GM18507 (cell line): ENCODE results near the gene CHKA.

Experiments
- DNase-seq: peaks from one replicate; pipeline ENCODE4 v3.0.0; 2011; ENCODE audit warnings: low read depth; ENCODE audit not compliant: insufficient read length; ENCODE audit errors: extremely low spot score
- FAIRE-seq: peaks from 2 replicates; lab custom pipeline; 2011; peaks lifted over from hg19 to GRCh38; lab: Jason Lieb, UNC

CHKA gene

DNA sequence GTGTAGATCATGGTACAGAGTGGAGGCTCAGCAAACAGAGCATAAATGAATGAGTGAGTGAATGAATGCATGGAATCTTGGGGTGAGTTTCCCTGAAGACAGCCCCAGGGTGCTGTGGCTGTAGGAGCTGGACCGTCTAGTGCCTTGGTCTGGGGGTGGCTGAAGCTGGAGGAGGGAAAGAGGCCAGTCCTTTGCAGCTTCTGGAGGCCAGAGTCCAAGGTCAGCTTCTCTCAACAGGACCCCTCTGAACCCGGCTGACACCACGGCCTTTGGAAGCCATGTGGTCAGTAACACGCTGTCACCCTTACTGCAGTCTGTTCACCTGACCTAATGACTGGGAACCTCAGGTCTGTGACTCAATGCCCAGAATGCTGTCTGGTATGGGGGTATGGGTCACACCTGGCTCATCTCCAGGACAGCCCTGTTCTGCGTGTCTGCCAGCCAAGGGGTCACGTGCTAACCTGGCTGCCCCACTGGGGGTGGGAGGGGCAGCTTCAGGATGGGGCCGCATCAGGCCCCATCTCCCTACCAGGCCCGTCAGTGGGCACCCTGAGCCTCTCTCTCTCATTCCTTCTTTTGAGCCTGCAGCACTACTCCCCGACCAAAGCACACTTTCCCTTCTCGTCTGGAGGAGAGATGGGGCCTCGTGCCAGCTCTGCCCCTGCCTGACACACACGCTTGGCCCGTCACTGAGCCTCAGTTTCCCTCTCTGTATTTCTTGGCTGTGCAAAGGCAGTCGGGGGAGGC is 24.1 kb upstream of the CHKA start:
- FAIRE-seq (no peak), DNase-seq (no peak)

DNA sequence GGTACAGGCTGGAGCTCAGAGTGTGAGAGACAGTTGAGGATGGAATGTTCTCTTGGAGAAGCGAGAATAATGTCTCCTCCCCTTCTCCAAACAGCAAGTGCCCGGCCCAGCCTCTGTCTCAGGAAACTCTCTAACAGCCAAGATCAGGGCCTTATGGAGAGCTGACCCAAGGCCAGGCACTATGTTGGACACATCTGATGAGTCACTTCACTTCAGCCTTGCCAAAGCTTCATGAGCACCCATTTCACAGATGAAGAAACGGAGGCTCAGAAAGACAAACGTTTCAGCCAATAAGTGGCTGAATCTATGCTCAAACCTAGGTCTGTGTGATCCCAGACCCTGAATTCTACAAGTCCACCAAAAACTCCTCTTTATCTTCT is 22.1 kb upstream of the CHKA start:
- no peak for FAIRE-seq
- DNase-seq: no peak

DNA sequence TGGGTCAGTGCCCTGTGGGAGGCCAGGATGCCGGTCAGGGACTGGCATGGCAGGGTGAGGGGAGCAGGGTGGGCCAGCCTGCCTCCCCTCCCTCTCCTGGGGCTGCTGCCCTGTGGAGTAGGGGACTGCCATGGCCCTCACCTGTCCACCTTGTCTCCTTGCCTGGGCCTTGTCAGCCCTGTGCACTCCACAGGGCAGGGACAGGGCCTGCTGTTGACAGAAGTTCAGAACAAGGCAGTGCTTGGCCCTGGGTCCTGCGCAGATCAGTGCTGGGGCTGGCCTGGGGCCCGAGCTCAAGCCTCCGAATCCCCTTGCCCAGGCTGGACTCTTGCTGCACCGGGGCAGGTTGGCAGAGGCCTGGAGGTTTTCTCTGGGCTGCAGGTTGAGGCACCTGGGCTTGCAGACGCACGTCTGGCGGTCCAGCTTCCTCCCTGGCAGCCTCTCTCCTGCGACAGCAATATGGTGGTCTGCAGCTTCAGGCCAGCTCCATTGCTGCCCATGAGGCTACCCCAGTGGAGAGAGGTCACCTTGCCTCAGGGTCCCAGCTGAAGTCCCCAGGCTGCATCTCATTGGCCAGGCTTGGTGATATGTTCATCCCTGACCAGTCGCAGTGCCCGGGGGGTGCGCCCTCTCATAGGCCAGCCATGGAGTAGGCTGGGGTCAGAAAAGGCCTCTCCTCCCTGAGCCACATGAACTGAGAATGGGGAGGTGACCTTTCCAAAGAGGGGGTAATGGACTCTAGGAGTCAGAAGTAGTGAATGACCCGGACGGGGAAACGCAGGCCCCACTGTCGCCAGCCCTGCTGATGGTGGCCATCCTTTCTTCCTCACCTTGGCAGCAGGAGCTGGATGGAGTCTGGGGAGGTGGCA is 21.5 kb upstream of the CHKA start:
- no peak for DNase-seq
- FAIRE-seq: no peak

DNA sequence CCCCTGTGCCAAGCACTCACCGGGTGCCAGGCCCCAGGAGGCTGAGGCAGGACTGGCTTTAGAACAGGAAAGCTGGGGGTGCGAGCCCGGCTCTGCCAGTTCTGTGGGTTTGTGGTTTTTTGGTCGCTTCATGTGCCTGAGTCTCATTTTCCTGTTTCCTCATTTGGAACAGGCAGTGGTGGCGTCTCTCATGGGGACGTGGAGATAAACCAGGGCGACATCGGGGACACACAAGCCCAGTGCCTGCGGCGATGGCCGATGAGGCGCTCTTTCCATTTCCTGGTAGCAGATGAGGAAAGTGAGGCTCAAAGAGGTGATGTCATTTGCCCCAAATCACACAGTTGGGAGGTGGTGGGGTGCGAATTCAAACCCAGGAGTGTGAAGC is 20.8 kb upstream of the CHKA start:
- no peak for FAIRE-seq
- no peak for DNase-seq

DNA sequence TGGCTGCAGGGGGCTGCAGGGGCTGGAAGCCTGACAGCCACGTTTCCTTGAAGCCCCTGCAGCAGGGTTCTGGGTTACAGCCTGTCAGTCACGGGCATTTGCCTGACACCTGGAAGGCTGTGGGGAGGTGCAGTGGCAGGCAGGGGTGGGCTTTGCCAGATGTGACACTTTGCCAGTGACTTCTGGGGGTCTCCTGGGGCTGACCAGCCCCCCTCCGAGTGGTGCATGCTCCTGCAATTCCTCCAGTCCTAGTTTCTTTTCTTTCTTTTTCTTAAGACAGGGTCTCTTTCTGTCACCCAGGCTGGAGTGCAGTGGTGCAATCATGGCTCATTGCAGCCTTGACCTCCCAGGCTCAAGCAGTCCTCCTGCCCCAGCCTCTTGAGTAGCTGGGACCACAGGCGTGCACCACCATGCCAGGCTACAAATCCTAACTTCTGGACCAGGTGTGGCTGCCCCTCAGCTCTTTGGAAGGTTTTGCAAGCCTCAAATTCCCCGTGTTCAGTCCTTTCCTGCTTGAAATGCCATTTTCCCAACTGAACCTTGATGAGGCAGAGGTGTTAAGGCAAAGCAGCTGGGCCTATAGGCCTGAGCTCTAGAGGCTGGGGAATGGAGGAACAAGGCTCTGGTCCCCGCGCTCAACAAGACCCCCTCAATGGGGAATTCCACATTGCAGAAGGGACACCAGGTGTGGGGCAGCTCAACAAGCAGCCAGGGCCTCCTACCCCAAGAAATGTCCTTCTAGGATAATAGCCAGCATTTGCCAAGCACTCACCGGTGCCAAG is 20.2 kb upstream of the CHKA start:
- DNase-seq (no peak), FAIRE-seq (no peak)

DNA sequence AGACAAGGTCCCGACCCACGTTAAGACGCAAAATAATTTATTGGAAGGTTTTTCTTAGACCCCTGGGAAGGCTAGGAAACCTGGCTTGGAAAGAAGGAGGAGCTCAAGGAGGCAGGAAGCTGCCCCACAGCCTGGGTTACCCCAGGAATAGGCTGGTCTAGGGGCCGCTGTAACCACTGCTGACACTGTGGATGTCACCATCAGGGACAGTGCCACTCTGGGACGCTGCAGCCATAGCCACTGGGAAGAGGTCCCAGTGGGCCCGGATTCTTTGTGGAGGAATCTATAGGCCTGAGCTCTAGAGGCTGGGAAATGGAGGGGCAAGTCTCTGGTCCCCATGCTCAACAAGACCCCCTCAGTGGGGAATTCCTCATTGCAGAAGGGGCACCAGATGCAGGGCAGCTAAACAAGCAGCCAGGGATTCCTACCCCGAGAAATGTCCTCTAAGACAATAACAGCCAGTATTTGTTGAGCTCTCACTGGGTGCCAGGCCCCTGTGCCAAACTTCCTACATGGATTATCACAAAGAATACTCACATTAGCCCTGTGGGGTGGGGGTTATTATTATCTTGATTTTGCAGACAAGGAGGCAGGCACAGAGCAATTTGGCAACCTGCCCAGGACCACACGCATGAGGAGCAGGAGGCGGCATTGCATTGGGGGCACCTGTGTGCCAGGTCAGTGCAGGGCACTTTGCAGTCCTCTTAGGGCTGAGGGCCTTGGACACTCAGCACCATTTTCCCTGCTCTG is 19.5 kb upstream of the CHKA start:
- DNase-seq (no peak), FAIRE-seq (no peak)

DNA sequence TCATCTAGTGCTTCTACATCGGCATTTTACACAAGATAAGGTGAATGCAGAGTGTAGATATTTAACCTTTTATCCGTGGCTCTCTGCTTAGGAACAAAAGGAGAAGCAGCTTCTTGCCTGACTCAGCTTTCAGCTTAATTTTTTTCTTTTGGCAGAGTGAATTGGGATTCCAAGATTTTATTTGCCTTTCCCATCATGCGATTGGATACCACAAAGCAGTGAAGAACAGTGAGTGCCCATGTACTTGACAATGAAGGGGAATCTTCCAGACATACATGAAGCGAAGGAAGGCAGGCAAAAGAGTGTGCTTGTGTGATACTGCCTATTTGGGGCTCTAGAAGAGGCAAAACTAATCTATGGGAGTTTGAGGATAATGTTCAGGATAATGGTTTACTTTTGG is 17.0 kb upstream of the CHKA start:
- FAIRE-seq (no peak), DNase-seq (no peak)

DNA sequence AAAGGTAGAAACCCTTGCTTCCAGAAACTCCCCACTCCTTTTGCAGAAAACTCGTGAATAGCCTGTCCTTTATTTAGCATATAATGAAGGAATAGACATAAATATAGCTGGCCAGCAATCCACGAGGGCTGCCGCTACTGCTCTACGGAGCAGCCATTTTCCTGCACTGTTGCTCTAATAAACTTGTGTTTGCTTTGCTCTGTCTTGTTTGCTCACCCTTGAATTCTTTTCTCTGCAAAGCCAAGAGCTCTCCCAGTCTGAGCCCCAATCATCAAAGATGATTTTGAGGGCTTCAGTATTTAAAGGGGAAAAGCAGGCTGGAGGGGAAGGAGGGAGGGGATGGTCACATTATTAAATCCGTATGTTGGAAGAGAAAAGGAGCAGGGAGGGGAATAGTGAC is 16.6 kb upstream of the CHKA start:
- DNase-seq (no peak), FAIRE-seq (no peak)

DNA sequence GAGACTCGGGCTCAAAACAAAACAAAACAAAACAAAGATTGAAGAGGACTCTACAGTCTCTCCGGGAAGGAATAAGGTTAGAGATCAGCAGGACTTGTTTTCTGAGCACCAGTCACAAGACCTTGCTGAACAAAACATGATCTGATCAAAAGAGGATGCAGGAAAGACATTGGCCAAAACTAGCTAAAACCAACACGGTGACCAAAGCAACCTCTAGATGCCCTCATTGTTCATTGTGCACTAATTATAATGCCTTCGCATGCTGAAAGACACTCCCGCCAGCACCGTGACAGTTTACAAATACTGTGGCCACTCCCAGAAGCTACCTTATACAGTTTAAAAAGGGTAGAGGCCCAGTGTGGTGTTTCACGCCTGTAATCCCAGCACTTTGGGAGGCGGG is 15.7 kb upstream of the CHKA start:
- FAIRE-seq (no peak), DNase-seq (no peak)

DNA sequence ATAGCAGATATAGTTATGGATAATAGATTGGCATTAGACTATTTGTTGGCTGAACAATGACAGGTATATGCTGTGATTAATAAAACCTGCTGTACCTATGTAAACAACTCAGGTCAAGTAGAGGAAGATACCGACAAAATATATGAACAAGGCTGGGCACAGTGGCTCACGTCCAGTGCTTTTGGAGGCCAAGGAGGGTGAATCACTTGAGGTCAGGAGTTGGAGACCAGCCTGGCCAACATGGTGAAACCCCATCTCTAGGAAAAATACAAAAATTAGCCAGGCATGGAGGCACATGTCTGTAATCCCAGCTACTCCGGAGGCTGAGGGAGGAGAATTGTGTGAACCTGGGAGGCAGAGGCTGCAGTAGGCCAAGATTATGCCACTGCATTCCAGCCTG is 14.0 kb upstream of the CHKA start:
- no peak for DNase-seq
- no peak for FAIRE-seq

DNA sequence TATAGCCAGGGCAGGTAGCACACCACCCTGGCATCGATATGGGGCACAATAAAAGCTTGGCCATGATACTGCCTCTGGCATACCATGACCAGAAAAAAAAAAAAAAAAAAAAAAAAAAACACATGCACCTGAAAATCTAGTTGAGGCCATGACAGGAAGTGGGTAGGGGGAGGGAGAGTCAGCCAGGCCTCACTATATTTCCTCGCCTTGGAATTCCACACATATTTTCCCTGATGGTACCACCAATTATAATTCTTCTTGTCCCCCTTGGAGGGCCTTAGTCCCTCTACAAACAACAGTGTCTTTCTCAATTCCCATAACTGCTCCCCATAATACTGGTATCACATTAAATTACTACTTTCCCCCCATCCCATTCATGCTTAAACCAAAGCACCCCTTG is 12.6 kb upstream of the CHKA start:
- no peak for FAIRE-seq
- DNase-seq: no peak

DNA sequence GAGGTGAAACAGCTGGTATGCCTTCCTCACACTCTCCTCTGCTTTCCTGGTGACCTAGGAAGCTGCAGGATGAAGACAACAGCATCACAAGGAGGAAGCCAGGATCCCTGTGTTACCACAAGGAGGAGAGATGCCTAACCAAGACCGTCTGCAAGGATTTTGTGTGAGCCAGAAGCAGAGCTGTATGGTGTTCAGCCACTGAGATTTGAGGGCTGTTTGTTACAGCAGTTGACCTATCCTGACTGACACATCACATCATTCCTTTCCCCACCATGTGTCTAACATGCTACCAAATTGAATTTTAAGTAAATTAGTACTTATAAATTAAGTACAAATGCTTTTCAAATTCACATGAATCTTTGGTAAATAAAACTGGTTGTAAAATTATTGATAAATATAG is 8.9 kb upstream of the CHKA start:
- FAIRE-seq: no peak
- DNase-seq: no peak

DNA sequence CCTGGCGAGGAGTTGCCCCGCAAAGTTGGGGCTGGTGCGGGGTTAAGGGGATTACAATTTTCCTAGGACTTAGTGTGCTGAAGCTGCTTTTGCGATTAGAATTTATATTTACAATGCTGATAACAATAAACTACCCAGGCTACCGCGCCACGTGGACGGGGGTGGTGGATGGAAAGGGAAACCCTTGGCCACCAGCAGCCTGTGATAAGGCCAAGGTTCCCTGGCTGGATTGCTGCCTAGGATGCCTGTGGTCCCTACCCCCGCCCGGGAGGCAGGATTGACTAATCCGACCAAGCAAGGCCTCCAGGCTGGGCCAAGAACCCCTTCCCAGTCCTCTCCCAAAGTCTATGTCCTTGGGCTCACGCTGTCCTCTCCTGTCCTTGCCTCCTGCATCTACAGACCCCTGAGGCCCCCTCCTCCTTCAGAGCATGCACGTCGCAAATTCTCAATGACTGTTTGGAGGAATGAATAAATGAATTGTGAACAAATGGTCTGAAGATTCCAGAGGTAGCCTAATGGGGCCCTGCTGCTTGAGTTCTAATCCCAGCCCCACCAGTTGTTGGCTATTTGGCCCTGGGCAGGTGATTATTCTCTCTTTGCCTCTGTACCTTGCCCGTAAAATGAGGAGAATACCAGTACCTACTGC is 7.6 kb upstream of the CHKA start:
- FAIRE-seq: no peak

DNA sequence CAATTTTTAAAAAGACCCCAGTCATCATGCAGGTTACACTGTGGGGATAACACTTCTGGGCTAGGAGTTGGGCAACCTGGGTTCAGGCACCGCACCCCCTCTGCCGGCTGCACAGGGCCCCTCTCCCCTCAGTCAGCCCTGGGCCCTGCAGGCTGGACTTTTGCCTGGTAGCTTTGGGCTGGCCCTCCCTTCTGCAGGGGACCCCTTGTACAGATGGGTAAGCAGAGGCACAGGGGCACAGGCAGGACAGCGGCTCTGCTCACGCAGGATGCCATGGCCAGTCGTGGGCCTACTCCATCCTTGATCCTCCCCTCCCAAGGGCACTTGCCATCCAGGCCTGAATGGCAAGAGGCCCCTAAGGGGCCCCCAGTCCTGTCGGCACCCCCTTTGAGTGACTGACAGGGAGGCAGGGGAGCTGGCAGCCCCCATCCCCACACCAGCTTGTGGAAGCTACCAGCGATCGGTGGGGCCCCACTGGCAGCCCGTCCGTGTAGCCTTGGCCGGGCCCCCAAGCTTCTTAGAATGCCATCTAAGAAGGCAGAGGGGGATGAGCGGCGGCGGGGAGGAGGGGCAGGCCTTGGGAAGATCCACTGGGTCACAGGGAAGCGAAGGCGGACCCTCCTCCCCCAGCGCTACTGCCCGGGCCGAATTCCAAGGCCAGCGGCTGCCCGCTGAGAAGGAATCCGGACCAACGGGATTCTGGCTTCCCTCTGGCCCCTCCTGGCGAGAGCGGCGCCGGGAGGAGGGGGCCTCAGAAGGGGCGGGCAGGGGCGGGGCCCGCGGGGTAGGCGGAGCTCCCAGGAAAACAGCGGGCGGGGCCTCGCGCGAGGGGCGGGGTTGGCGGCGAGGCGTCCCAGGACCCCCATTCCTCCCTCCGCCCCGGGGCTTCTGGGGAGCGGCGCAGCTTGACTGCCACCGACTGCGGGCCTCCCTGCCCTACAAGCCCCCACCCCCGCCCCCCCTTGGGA is 6.8 kb upstream of the CHKA start:
- DNase-seq: no peak
- FAIRE-seq: no peak

More for the DNA sequence above, 7.6 kb upstream of the CHKA start:
- DNase-seq: no peak

DNA sequence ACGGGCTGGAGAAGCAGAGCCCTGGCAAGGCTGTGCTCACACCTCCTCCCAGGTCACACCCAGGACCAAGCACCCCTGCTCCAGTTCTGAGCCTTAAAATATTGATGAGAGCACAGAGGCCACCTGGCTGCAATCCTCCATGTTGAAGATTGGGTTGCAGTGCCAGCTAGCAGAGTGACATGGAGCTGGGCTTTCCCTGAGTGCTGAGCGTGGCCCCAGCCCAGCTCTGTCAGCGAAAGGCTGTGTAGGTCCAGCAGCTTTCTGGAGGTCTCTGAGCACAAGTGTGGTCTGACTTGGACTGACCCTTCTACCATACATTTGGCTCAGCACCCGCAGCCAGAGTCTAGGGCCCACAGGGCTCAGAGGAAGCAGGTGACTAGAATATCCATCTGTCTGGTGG is 4.0 kb upstream of the CHKA start:
- no peak for FAIRE-seq
- no peak for DNase-seq

DNA sequence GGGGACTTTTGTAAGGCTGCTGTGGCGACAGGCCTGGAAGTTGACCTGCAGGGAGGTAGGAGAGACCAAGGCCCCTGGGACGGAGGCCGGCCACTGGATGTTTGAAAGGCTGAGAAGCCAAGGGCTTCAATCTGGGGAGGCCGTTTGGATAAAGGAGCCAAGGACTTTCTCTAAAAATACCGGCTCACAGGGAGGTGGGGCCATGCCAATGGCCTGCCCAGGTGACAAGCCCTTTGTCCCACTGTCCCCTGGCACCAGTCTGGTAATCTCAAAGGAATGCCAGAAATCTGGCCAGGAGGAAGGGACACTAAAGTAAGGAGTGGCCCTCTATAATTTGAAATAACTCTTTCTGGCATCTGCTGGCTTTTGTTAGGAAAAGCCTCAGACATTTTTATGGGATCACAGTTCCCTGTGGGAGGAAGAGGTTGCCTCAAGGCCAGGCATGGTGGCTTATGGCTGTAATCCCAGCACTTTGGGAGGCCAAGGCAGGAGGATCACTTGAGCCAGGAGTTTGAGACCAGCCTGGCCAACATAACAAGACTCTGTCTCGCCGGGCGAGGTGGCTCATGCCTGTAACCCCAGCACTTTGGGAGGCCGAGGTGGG is 1.9 kb upstream of the CHKA start:
- DNase-seq: no peak
- no peak for FAIRE-seq

DNA sequence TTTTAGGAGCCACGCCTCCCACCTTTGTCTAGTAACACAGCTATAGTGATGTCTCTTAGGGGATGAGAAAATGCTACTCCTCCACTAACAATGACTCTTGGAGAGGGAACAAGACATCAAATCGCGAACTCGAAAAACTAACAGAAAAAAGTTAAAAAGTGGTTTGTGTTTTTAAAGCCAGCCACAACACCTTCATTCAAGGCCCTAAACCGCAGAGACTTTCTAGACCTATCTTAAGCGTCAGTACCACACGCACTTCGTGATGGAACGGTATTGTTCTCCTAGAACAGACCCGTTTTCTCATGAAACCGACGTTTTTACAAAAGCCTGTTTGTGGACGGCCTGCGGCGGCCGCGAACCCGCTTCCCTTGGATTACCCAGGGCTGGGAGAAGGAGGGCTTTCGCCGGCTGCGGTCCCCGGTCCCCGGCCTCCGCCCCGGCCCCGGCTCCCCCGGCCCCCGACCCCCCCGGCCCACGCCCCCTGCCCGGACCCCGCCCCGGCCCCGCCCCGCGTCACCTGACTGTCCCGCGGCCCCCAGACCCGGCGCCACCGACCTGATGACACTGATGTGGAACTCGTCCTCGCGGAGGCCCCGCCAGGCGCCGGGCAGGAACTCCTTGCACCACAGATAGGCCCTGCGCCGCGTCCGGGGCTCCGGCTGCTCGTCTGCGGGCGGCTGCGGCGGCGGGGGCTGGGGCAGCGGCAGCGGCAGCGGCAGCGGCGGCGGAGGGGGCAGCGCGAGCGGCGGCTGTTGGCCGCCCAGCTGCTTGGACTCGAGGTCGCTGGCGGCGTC is 718 bp downstream of the CHKA start:
- DNase-seq: no peak
- peak; percentile 65 for FAIRE-seq
